Thyroid gland (tissue), 4 donors: ENCODE results near the gene MLLT6. TPM values are rescaled to one million over a fixed set of nuclear protein-coding genes. Genes with fewer than 3 reads are reported as not detected.

Experiments used
- DNase-seq, 2 donors: peaks; one replicate each; pipeline ENCODE4 v3.0.0-alpha.2; 2019
- H3K27ac ChIP-seq, 3 donors: fragments of 200-600 bp; sonication (generic); 1 replicate in 2 of 3; 2 replicates in 1 of 3; pipeline ENCODE4 v1.5.1; 2016 to 2019; ENCODE audit warnings: mild to moderate bottlenecking in 1 of 3, moderate library complexity in 1 of 3
- H3K27me3 ChIP-seq: fragments of 200-600 bp; sonication (generic); one replicate; pipeline ENCODE4 v1.5.1; 2019
- H3K36me3 ChIP-seq, 2 donors: fragments of 200-600 bp; sonication (generic); one replicate each; pipeline ENCODE4 v1.5.1; 2016 to 2019
- H3K4me1 ChIP-seq, 2 donors: fragments of 200-600 bp; sonication (generic); one replicate each; pipeline ENCODE4 v1.5.1; 2017 to 2019
- H3K4me3 ChIP-seq, 3 donors: fragments of 200-600 bp; sonication (generic); replicated peaks in 1 of 3; 1 replicate in 2 of 3; 2 replicates in 1 of 3; pipeline ENCODE4 v1.5.1; 2016; ENCODE audit warnings: mild to moderate bottlenecking in 1 of 3
- H3K9me3 ChIP-seq: fragments of 200-600 bp; sonication (generic); one replicate; pipeline ENCODE4 v1.5.1; 2017
- CTCF ChIP-seq, 6 experiments: fragments of 200-600 bp in 3 of 6; fragments of 450-650 bp in 3 of 6; sonication (generic) in 3 of 6; IDR thresholded peaks; one replicate each; pipeline ENCODE4 v1.5.1; 2016 to 2019; ENCODE audit warnings: antibody characterized with exemption in 6 of 6, mild to moderate bottlenecking in 2 of 6, inconsistent platforms in 1 of 6, moderate library complexity in 1 of 6
- POLR2A ChIP-seq, 2 donors: fragments of 450-650 bp; IDR thresholded peaks; one replicate each; pipeline ENCODE4 v1.6.1; 2017; ENCODE audit warnings: antibody characterized with exemption in 2 of 2, mild to moderate bottlenecking in 2 of 2, moderate library complexity in 1 of 2
- WGBS, 2 donors: methylation state at CpG; one replicate each; pipeline ENCODE4 v1.1.5; 2017; 5-methylcytosine and 5-hydroxymethylcytosine counted together
- intact Hi-C: fragments of 100-400 bp; cut with DNase I; formaldehyde crosslinking; loops from one replicate; pipeline ENCODE4 v1.15.1; 2023
- total RNA-seq, 4 donors: library from RNA; depleted of rRNA; stranded (reverse); fragments of >200 nt; gene quantifications; one replicate each; pipeline ENCODE4 v1.2.3, GENCODE V29; 2016

The MLLT6 gene
- total RNA-seq, 4 donors from 2014 or later, result 111 to 192 (median 115) TPM

GRCh38 chr17:38672788-38673706 is 32.0 kb upstream of the MLLT6 start:
- H3K27me3 ChIP-seq, result peaks cover 30% of the 10 kb centered on the region
- H3K4me1 ChIP-seq, result peaks cover 12 to 26% of the 10 kb centered on the region in 2 donors
- intact Hi-C loops, result no loop called here
- TF ChIP-seq CTCF (IDR thresholded peaks at IDR 0.05), result no peak
- TF ChIP-seq POLR2A (IDR thresholded peaks at IDR 0.05), result no peak
- H3K9me3 ChIP-seq, result no peaks in the 10 kb centered on the region
- H3K36me3 ChIP-seq, result no peaks in the 10 kb centered on the region
- H3K4me3 ChIP-seq, result peak overlapping the region in 1 of 3 donors; percentile 39
- WGBS, 2 donors, result 27 to 31% methylated on average over 10 to 18 of the region's 46 CpGs
- no peak for DNase-seq
- H3K27ac ChIP-seq, result no peak overlapping the region

- Histone ChIP-seq H3K27ac (no peak overlapping the region), H3K9me3 (no peaks in the 10 kb centered on the region), H3K4me1 (peaks cover 12 to 26% of the 10 kb centered on the region in 2 donors), H3K4me3 (peak overlapping the region in 1 of 3 donors; percentile 39), H3K27me3 (peaks cover 30% of the 10 kb centered on the region), H3K36me3 (no peaks in the 10 kb centered on the region)
- TF ChIP-seq POLR2A (IDR thresholded peaks at IDR 0.05) (no peak), CTCF (IDR thresholded peaks at IDR 0.05) (no peak)
- DNase-seq, result peak in 1 of 2 donors; percentile 5
- WGBS, 2 donors, result 3% methylated on average over 18 of the region's 41 CpGs; no CpG with 5 or more reads in 1 of the 2 donors
- intact Hi-C loops, result no loop called here
Observed at GRCh38 chr17:38673707-38674013, 31.4 kb upstream of the MLLT6 start.

- 1% methylated on average over 35 of the region's 85 CpGs; no CpG with 5 or more reads in 1 of the 2 donors for WGBS, 2 donors
- Histone ChIP-seq H3K9me3 (no peaks in the 10 kb centered on the region), H3K4me1 (peaks cover 12 to 26% of the 10 kb centered on the region in 2 donors), H3K4me3 (peak overlapping the region in 1 of 3 donors; percentile 39), H3K36me3 (no peaks in the 10 kb centered on the region), H3K27me3 (peaks cover 30% of the 10 kb centered on the region), H3K27ac (no peak overlapping the region)
- TF ChIP-seq POLR2A (IDR thresholded peaks at IDR 0.05) (no peak), CTCF (IDR thresholded peaks at IDR 0.05) (no peak)
- peak in 1 of 2 donors; percentile 8 for DNase-seq
- intact Hi-C loops, result no loop called here
Observed at GRCh38 chr17:38674014-38674748, 30.9 kb upstream of the MLLT6 start.

- Histone ChIP-seq H3K27me3 (peaks cover 30% of the 10 kb centered on the region), H3K27ac (no peak within 1 kb of the TSS), H3K9me3 (no peaks in the 10 kb centered on the region), H3K36me3 (no peaks in the 10 kb centered on the region), H3K4me3 (peak within 1 kb of the TSS in 1 of 3 donors; percentile 39), H3K4me1 (peaks cover 12 to 26% of the 10 kb centered on the region in 2 donors)
- TF ChIP-seq POLR2A (IDR thresholded peaks at IDR 0.05), result no peak
- TF ChIP-seq CTCF (IDR thresholded peaks at IDR 0.05), result no peak
- peak; percentile 62 to 75 for DNase-seq
- intact Hi-C loops, result no loop called here
- WGBS, 2 donors, result 7 to 11% methylated on average over 21 to 26 of the region's 80 CpGs
Observed at GRCh38 chr17:38674749-38675615, 30.1 kb upstream of the MLLT6 start, which contains the start of gene EPOP. TSS of gene EPOP (minus strand) at chr17:38674957. CDS start at chr17:38674495, 462 bp downstream.
